GM18517 (cell line): ENCODE measurements around the gene HYAL1.
"Not testable (repeated sequence)": the region's sequence is repeated elsewhere in the genome, so short reads cannot be mapped to it uniquely, and the experiment has no call there.

Experiments used
- ATAC-seq: cut with Tn5 transposase; IDR thresholded peaks from one replicate; pipeline ENCODE4 v1.9.1; 2021; ENCODE audit warnings: mild to moderate bottlenecking, moderate library complexity; ENCODE audit not compliant: unreplicated experiment

Gene HYAL1

DNA sequence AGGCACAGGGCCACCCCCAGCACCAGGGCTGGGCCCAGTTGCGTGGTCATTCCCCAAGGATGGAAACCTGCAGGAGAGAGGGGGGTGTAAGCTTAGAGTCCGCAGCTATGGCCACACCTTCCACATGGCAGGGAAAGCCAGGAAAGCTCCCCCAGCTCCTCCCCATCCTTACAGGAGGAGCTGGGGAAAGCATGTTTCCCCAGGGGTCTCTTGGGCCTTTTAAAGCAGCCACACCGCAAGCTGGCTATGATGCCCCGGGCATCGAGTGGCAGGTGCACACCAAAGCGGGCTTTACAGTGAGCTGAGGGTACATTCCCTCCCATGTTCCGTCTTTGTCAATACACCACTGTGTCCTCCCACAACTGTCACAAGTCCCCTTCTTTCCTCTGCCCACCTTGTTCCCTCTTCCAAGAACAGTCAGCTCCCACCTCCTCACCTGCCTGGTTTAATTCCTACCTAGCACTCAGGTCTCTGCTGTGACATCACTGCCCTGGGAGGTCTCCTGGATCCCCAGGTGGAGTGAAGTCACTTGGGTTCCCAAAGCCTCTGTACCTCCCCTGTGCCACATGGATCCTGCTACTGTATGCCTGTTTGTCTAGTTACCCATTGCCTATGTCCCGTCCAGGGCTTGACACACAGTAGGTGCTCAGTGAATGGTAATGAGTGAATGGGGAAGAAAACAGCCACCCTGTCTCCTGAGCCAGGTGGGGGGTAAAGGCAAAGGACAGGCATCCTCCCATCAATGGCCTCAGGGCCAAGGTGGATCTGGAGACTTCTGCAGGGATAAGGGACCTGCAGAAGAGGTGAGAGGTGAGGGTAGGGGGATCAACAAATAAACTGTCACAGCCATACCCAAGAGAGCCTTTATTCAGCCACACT, 7.6 kb downstream of the HYAL1 start:
- ATAC-seq = no peak

DNA sequence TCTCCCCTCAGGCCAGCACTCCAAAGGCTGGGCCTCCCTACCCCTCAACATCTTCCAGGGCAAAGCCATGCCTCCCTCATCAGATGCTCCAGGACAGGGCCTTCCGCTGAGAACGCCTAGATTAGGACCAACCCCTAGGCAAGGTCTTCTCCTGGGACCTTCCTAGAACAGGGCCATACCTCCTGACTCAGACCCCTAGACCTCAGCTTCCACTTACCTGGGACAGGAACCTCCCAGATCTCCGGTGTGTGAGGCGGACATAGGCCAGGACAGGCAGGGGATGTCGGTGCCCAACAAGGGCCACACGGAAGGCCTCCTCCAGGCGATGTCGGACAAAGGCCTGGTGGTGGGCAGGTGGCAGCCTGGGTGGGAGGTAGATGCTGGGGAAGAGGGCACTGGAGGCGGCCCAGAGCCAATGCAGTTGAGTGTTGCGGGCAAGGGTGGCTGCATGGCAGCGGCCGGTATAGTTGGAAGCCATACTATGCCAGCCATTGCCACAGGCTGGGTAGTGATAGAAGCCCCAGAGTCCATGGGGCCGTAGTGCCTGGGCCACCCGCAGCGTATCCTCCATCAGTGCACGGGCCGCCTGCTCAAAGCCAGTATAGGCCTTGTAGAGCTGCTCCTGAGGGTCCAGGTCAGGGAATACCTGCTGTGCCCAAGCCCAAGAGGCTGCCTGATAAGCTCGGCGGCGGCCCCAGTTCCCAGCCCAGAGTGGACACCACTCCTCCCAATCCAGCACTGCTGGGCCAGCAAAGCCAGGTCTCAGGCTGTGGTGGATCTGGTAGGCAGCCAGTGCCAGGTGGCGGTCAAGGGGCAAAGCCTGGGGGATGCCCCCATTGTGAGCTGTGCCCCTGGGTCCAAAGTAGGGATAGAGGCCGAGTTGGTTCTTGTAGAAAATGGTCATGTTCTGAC, 8.6 kb downstream of the HYAL1 start:
- no peak for ATAC-seq

DNA sequence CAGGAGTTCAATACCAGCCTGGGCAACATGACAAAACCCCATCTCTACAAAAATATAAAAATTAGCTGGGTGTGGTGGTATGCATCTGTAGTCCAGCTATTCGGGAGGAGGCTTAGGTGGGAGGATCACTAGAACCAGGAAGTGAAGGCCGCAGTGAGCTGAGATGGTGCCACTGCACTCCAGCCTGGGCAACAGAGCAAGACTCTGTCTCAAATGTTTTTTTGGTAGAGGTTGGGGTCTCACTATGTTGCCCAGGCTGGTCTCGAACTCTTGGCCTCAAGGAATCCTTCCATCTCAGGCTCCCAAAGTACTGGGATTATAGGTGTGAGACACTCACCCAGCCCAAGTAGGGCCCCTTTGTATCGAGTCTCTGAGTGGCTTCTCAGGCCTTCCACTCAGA, 9.3 kb downstream of the HYAL1 start:
- ATAC-seq = no peak

DNA sequence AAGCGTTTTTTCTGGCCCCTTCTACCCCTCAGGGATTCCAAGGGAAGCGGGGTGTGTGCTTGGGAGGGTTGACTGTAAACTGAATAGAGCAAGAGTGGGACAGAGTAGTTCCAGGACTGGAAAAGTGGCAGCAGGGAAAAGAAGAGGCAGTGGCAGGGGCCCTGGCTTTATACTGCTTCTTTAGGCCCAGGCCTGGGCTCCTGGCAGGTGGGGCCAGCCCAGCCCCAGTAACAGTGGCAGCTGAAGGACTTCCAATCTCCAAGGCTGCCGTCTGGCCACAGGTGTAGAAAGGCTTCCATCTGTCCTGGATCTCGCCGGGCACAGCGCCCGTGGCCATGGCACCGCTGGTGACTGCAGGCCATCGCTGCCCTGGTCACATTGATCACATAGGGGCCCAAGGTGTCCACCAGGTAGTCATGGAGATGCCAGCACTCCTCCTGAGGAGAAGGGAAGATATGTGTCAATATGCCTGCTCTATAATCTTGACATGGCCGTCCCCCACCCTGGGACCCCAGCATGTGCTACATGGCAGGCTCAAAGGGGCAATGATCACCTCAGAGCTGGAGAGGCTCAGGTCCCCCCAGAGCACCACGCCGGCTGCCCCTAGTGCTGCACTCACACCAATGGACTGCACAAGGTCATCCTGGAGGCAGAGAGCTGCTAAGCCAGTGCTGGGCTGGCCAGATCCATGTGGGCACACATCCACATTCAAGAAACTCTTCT, 10.1 kb downstream of the HYAL1 start:
- ATAC-seq = no peak

DNA sequence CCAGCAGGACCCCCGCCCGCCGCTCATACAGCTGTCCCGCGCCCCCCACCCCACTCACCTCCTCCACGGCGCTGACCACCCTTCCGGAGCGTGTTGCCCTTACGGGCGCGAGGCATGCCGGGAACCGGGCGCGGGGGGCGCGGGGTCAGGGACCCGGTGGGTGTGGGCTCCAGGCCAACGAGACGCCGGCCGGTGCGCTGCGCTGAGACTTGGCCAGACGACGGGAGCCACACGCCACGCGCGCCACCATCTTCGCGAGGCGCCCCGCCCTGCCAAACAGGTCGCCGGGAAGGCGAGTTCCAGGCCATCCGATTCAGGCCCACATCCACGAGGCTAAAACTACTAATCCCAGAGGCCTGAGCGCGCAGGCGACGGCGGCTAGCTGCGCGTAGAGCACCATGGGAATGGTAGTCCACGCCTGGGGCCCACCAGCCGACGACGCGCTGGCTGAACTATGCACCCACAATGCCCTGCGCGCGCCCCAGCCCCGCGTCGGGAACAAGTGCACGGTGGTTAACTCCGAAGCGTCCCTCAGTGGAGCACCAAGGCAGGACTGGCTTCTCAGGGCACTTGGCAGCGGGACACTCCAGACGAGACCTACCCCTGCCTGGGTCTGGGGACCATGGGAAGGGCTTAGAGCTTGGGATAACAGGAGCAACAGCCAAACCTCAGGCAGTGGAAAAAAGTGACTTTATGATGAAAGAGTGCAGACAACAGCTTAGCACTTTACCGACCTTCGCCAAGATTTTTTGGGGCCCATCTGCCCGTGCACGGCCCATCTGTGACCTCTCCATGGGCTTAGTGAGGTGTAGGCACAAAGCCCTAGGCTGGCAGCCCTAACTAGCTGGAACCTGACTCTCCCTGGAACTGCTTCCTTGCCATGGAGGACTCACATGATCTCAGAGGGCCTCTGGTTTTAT, 11.0 kb downstream of the HYAL1 start, which contains the start of gene IFRD2:
Gene IFRD2, minus strand, starts transcription at position 271 of the 920 bp plus-strand sequence. Its CDS starts 155 bp downstream, at position 116.
- peak; percentile 91 for ATAC-seq

DNA sequence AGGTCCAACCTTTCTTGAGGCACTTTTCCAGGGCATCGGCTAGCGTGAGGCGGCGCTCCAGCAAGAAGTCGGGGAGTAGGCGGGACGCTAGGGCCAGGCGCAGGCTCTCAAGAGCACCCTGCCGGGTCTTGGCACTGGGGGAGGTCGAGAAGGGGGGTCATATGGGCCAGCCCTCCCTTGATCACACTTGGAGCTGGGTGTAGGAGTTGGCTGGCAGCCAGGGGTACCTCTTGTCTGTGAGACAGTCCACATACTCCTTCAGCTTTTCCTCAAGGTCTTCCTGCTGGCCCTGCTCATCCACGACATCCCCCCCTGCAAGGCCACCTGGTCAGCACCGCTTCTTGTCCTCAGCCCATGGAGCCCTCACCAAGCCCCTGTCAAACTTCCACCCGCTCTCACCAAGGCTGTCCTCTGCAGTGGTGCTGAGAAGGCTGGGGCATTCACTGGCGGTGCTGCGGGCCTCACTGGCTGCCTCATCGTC, 13.2 kb downstream of the HYAL1 start:
- ATAC-seq = no peak

DNA sequence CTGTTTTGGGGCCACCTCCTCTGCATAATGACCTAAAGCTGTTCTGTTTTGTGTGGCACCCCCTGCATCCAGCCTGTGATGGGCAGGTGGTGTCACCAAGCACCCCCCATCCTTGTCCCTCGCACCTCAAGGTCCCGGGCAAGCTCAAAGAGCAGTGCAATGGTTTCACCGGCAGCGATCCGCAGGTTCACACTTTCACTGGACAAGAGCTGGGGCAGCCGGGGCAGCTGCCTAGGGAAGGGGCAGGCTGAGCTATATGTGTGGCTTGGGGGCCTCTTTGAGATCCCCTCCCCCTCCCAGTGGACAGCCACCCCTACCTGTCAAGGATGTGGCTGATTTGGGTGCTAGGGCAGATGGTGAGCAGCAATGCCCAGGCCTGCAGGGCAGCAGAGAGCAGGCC, 14.2 kb downstream of the HYAL1 start:
- ATAC-seq = no peak

DNA sequence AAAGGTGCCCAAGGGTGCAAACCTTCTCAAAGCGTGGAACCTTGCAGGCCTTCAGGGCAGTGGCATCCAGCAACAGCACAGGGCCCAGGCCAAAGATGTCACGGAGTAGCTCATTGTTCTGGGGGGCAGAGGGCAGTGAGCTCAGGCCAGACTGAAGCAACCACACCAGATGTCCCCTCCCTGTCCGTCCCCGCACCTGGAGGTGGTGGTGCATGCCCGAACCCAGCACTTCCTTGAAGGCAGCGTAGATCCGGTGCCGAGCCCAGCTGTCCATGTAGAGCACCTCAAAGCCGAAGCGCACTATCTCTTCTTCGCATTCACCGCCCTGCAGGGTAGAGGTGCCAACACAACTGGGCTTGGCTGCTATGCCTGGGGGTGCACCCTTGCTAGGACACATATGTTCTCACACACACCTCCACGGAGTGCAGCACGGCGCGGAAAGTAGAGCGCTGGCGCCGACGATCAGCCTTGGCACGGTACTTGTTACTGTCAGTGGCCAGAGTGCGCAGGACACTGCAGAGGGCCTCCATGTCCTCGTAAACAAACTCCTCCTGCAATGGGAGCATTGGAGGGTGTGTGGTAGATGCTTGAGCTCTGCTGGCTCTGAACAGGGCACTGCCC, 14.9 kb downstream of the HYAL1 start:
- ATAC-seq = no peak

DNA sequence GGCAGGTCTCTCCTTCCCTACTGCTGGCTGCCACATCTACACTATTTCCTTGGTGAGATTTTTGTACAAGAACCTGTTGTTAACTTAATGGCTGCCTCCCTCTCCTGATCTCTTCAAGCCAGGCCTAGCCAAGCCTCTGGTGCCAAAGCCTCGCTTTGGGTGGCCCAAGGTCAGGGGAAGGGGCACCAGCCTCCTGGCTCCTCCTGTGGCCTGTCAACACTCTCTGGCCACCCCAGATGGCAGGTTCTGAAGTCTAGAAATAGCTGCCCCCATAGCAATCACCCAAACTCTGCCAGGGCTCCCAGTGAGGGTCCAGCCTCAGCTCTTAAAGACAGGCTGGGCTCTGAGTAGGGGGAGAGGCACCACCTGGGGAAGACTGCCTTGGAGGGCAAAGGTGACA, 16.1 kb downstream of the HYAL1 start:
- ATAC-seq = no peak

DNA sequence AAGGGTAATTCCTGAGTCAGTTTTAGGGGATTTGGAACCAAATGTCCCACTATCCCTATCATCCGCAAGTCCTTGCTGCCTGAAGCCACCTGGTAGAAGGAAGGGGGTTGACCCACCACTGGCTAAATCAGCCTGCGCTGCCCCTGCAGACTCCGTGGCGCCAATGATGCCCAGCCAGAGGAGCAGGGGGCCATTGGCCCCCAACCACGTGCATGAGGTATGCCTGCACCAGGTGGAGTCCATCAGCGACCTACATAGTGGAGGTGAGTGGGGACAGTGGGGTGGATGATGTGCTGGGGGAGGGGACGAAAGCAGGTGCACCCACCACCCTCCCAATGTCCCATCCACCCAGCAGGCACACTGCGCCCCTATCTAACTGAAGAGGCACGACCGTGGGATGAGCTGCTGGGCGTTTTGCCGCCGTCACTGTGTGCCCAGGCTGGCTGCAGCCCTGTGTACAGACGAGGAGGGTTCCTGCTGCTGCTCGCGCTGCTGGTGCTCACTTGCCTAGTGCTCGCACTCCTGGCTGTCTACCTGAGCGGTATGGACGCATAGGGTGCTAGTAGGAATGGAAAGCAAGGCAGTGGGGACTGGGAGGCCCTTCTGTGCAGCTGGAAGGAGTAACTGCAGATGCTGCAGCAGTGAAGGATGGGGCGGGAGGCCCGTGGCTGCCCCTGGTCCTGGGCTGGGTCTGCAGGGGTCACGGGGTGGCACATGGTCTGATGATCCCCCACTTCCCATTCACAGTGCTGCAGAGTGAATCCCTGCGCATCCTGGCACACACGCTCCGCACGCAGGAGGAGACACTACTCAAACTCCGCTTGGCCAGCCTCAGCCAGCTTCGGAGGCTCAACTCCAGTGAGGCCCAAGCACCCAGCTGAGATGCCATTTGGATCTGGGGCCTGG, 16.8 kb downstream of the HYAL1 start:
- ATAC-seq = no peak

DNA sequence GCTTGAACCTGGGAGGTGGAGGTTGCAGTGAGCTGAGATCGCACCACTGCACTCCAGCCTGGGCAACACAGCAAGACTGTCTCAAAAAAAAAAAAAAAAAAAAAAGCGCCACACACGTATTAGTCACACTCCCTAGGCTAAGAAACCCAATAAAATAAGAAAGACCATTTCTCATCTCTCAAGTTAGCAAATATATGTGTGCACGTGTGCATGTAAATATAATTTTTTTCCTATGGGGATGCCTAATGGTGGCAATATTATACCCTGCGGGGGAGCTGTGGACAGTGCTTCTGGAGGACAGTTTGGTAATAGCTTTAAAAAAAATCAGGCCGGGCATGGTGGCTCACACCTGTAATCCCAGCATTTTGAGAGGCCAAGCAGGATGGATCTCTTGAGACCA, 19.3 kb downstream of the HYAL1 start:
- not testable (repeated sequence) for ATAC-seq

DNA sequence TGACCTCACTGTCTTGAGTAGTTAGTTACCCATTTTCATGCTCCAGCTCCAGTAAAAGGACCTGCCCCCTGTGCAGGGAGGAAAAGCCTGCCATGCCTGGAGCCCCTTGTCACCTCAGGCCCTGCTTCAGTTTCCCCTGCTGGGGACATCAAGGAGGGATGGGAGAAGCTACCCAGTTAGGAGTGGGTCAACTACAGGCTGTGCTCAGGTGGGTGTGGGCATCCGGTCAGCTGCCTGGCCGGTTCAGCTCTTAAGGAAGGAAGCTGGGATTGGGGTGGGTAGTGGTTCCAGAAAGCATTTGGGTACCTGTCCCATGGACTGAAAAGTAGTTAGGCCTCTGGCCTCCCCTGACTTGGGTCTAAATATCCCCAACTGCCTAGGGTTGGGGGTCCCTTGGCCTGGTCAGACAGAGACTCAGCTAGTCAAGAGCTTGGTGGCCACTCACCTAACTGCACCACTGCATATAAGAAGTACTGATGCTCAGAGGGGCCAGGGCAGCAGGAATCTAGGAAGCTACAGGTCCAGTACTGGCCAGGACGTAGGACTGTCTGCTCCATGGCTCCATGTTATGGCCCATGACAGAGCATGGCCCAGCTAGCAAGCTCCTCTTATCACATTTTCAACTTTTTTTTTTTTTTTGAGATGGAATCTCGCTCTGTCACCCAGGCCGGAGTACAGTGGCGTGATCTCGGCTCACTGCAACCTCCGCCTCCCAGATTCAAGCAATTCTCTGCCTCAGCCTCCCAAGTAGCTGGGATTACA, 23.9 kb downstream of the HYAL1 start:
- no peak for ATAC-seq

DNA sequence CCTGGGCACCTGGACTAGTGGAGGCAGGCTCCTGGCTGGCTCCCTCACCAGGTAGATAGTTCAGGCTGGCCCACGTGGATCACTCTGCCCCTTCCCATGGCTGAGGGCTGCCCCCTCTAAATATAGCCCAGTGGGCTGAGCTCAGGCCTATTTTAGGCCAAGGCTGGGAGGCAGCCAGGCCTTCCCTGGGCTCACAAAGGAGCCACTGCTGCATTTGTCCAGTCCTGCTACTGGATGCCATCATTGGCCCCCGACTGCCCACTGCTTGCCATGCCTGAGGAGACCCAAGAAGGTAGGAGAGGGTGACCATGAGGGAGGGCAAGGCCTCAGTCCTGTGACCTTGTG, 24.5 kb downstream of the HYAL1 start, which contains the start of gene LSMEM2:
Gene LSMEM2, plus strand, starts transcription at position 208 of the 345 bp plus-strand sequence. Its CDS starts 27 bp downstream, at position 235.
- ATAC-seq = no peak

DNA sequence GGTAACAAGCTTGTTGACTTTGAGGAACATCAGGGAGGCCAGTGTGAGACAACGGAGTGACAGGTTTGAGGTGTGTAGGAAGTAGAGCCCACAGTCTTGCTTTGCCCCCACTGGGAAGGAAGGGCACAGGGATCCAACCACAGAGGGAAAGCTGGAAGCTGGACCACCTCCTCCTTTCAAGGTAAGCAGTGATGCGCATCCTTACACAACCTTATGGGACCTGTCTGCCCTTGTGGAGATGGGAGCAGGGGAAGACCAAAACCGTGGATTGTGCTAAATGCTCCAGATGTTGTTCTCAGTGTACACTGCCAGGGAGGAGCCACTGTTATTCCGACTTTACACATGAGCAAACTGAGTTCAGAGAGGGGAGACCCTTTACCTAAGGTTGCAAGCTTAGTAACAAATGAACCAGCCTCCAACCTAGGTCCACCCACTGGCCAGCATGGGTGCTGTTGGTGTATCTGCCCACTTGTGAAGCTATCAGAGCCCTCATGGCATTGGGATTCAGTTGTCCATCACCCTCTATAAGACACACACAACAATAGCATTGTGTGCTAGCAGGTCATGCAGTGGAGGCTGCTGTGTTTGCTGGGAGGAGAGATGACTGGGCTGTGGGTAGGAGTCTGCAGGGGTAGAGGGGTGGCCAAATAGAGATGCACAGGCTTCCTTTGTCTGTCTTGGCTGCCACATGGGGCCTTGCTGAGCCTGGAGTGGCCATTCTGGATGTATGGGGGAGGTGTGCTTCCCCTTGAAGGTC, 25.1 kb downstream of the HYAL1 start:
- ATAC-seq = no peak

DNA sequence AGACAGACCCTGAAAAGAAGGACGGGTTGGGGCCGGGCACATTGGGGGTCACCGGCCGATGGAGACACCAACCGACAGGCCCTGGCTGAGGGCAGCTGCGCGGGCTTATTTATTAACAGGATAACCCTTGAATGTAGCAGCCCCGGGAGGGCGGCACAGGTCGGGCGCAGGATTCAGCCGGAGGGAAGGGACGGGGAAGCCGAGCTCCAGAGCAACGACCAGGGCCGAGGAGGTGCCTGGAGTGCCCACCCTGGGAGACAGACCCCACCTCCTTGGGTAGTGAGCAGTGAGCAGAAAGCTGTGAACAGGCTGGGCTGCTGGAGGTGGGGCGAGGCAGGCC, 26.6 kb downstream of the HYAL1 start:
- no peak for ATAC-seq

DNA sequence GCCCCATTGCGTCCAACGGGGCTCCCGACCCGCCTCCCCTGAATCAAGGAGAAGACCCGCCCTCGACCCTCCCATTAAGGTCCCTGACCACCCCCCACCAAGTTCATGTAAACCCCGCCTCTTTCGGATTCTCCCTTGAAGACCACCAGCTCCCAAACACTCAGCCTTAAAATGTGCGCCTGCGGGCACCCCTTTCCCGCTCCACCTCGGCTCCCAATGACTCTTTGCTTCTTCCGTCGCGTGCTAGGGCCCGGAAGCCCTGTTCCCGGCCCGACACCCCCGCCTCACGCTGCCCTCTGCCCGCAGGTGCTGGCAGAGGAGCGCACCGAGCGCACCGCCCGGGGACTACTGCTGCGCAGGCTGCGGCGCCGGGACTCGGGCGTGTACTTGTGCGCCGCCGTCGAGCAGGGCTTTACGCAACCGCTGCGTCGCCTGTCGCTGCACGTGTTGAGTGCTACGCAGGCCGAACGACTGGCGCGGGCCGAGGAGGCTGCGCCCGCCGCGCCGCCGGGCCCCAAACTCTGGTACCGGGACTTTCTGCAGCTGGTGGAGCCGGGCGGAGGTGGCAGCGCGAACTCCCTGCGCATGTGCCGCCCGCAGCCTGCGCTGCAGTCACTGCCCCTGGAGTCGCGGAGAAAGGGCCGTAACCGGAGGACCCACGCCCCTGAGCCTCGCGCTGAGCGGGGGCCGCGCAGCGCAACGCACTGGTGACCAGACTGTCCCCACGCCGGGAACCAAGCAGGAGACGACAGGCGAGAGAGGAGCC, 27.2 kb downstream of the HYAL1 start:
- no peak for ATAC-seq
